SK-N-MC (cell line): Measurements from ENCODE around the gene PDE4DIP.
"Not testable (repeated sequence)": the region's sequence is repeated elsewhere in the genome, so short reads cannot be mapped to it uniquely, and the experiment has no call there.

Experiments
- DNase-seq: peaks from one replicate; pipeline ENCODE4 v3.0.0-alpha.2; 2011; ENCODE audit warnings: low read depth, low spot score
- H3K27ac ChIP-seq: fragments of 200-600 bp; sonication (generic); 2 replicates; pipeline ENCODE4 v1.5.1; 2016; ENCODE audit warnings: mixed run types
- H3K36me3 ChIP-seq: fragments of 200-600 bp; sonication (generic); 2 replicates; pipeline ENCODE4 v1.6.1; 2017; ENCODE audit warnings: antibody characterized with exemption, low read length, mixed read lengths; ENCODE audit not compliant: insufficient read depth
- H3K4me3 ChIP-seq: fragments of 200-600 bp; sonication (generic); 2 replicates; pipeline ENCODE4 v1.5.1; 2016
- H3K9ac ChIP-seq: fragments of 200-600 bp; sonication (generic); 2 replicates; pipeline ENCODE4 v1.8.0; 2017; ENCODE audit warnings: mixed run types, mixed read lengths; ENCODE audit not compliant: insufficient read length
- H3K9me3 ChIP-seq: fragments of 200-600 bp; sonication (generic); 2 replicates; pipeline ENCODE4 v1.6.1; 2017; ENCODE audit warnings: low read depth, mild to moderate bottlenecking, antibody characterized with exemption, low read length, moderate library complexity, mixed read lengths

The PDE4DIP gene

GRCh38 chr1:149075505-149076127 lies 231.4 kb downstream of the PDE4DIP start:
- H3K4me3 ChIP-seq, DNase-seq, H3K36me3 ChIP-seq, H3K27ac ChIP-seq, H3K9me3 ChIP-seq, H3K9ac ChIP-seq: not testable (repeated sequence)
